ENCODE results near the gene PPP1R12A. TPM values are rescaled to one million over a fixed set of nuclear protein-coding genes. Genes with fewer than 3 reads are reported as not detected.

The PPP1R12A gene
- total RNA-seq, 1 experiment from 2014 or later: 52.0 TPM

DNA sequence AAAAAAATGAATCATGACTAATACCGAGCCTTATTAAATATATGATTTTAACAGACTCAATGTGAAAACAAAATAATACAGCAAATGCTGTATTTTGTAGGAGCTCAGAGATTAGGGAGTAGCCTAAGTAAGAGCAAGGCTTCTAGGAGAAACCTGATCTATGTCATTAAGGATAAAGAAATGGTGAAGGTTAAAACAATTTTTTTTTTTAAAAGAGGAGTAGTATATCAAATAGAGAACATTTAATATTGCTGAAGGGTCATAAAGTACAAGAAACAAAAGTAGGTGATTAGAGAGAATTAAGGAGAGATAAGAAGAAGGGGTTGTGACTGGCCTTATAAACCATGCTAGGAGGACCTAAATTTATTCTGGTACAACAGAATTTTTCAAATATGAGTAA lies 39.1 kb downstream of the PPP1R12A start:
- H3K4me1 ChIP-seq (ENCODE audit: control insufficient read depth in 1 of 2, insufficient read depth in 2 of 2, low read length in 2 of 2): peaks cover 0 to 10% of the 10 kb centered on the region in 2 experiments; a peak in 1 of 4 replicates
- no peaks in the 10 kb centered on the region for H3K36me3 ChIP-seq (ENCODE audit: control insufficient read depth in 1 of 2, insufficient read depth in 2 of 2, low read length in 2 of 2)
- H3K9ac ChIP-seq (ENCODE audit: low read length): no peak overlapping the region
- DNase-seq (ENCODE audit: low read depth, low spot score) (no peak), ATAC-seq (no peak)
- no peak overlapping the region for H2AFZ ChIP-seq (ENCODE audit: low read depth, low read length, poor library complexity, severe bottlenecking)
- ChIA-PET POLR2A (no interaction called here), CTCF (no interaction called here), RAD21 (ENCODE audit: low non-redundant PET in 1 of 2, low total read pairs in 2 of 2, uncharacterized antibody in 2 of 2, unreplicated experiment in 2 of 2) (no interaction called here)
- H3K4me3 ChIP-seq (replicated peaks in 1 of 2; ENCODE audit: low read depth in 1 of 2, low read length in 2 of 2): no peak overlapping the region
- H3K79me2 ChIP-seq (ENCODE audit: insufficient read depth, low read length): peaks cover 74% of the 10 kb centered on the region
- no TSS peak for BruUV-seq (replicated peaks)
- no peak overlapping the region for H3K4me2 ChIP-seq (ENCODE audit: low read length)
- H3K27me3 ChIP-seq (ENCODE audit: insufficient read depth, low read length): no peaks in the 10 kb centered on the region
- H3K9me3 ChIP-seq (ENCODE audit: control insufficient read depth in 1 of 2, insufficient read depth in 1 of 2, low read depth in 1 of 2, low read length in 2 of 2): no peaks in the 10 kb centered on the region
- H3K9me2 ChIP-seq (ENCODE audit: insufficient read depth): no peaks in the 10 kb centered on the region
- H3K27ac ChIP-seq (ENCODE audit: low read depth, low read length): no peak overlapping the region
- intact Hi-C loops (cut with micrococcal nuclease): no loop called here
- TF ChIP-seq, protein P1, sequence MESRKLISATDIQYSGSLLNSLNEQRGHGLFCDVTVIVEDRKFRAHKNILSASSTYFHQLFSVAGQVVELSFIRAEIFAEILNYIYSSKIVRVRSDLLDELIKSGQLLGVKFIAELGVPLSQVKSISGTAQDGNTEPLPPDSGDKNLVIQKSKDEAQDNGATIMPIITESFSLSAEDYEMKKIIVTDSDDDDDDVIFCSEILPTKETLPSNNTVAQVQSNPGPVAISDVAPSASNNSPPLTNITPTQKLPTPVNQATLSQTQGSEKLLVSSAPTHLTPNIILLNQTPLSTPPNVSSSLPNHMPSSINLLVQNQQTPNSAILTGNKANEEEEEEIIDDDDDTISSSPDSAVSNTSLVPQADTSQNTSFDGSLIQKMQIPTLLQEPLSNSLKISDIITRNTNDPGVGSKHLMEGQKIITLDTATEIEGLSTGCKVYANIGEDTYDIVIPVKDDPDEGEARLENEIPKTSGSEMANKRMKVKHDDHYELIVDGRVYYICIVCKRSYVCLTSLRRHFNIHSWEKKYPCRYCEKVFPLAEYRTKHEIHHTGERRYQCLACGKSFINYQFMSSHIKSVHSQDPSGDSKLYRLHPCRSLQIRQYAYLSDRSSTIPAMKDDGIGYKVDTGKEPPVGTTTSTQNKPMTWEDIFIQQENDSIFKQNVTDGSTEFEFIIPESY (IDR thresholded peaks at IDR 0.05; ENCODE audit: extremely low read depth, insufficient replicate concordance, low read length): no peak
- TF ChIP-seq TCF7L2 (IDR thresholded peaks at IDR 0.05; ENCODE audit: borderline replicate concordance, extremely low read depth, insufficient read depth, insufficient read length) (no peak), YY1 (IDR thresholded peaks at IDR 0.05; ENCODE audit: extremely low read depth, insufficient replicate concordance, low read depth, low read length) (no peak)
- no peaks in the 10 kb centered on the region for H4K20me1 ChIP-seq (ENCODE audit: insufficient read depth)

DNA sequence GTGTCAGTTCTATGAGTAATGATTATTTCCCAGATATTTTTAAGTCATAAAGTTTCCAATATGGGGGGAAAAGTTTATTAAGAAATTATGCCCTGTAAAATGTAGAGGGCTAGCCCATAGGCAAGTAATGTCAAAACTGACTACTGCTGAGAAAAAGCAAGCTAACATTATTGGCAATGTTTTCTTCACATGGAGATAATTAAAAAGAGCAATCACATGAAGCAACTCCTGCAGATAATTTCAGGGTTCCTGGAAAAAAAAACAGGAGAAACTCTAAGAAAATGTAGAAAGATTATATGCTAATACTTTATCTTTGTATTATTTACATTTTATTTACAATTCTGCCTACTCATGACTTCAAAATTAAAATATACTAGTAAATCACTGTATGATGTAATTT lies 39.8 kb downstream of the PPP1R12A start:
- no peaks in the 10 kb centered on the region for H3K9me2 ChIP-seq (ENCODE audit: insufficient read depth)
- peaks cover 0 to 10% of the 10 kb centered on the region in 2 experiments; a peak in 1 of 4 replicates for H3K4me1 ChIP-seq (ENCODE audit: control insufficient read depth in 1 of 2, insufficient read depth in 2 of 2, low read length in 2 of 2)
- DNase-seq (ENCODE audit: low read depth, low spot score) (no peak), ATAC-seq (no peak)
- no peak overlapping the region for H3K9ac ChIP-seq (ENCODE audit: low read length)
- BruUV-seq (replicated peaks): no TSS peak
- intact Hi-C loops (cut with micrococcal nuclease): no loop called here
- H3K9me3 ChIP-seq (ENCODE audit: control insufficient read depth in 1 of 2, insufficient read depth in 1 of 2, low read depth in 1 of 2, low read length in 2 of 2): no peaks in the 10 kb centered on the region
- H3K27me3 ChIP-seq (ENCODE audit: insufficient read depth, low read length): no peaks in the 10 kb centered on the region
- H4K20me1 ChIP-seq (ENCODE audit: insufficient read depth): no peaks in the 10 kb centered on the region
- RAD21 ChIA-PET (ENCODE audit: low non-redundant PET in 1 of 2, low total read pairs in 2 of 2, uncharacterized antibody in 2 of 2, unreplicated experiment in 2 of 2): no interaction called here
- H3K27ac ChIP-seq (ENCODE audit: low read depth, low read length): no peak overlapping the region
- peaks cover 72% of the 10 kb centered on the region for H3K79me2 ChIP-seq (ENCODE audit: insufficient read depth, low read length)
- CTCF ChIA-PET: no interaction called here
- TF ChIP-seq, protein P1 (IDR thresholded peaks at IDR 0.05; ENCODE audit: extremely low read depth, insufficient replicate concordance, low read length): no peak
- no peak for TF ChIP-seq EGR1 (IDR thresholded peaks at IDR 0.05; ENCODE audit: low read depth)
- no peak for TF ChIP-seq TCF7L2 (IDR thresholded peaks at IDR 0.05; ENCODE audit: borderline replicate concordance, extremely low read depth, insufficient read depth, insufficient read length)
- no peak for TF ChIP-seq ATF3 (IDR thresholded peaks at IDR 0.05)
- TF ChIP-seq ELF1 (IDR thresholded peaks at IDR 0.05; ENCODE audit: borderline replicate concordance, low read depth): no peak
- TF ChIP-seq CEBPB (IDR thresholded peaks at IDR 0.05; ENCODE audit: low read depth): no peak
- no peak for TF ChIP-seq POLR2AphosphoS5 (IDR thresholded peaks at IDR 0.05; ENCODE audit: low read depth, low read length)
- no peak for TF ChIP-seq YY1 (IDR thresholded peaks at IDR 0.05; ENCODE audit: extremely low read depth, insufficient replicate concordance, low read depth, low read length)
- no peak for TF ChIP-seq SIN3A (IDR thresholded peaks at IDR 0.05; ENCODE audit: low read depth)
- TF ChIP-seq, protein P2, sequence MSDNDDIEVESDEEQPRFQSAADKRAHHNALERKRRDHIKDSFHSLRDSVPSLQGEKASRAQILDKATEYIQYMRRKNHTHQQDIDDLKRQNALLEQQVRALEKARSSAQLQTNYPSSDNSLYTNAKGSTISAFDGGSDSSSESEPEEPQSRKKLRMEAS (IDR thresholded peaks at IDR 0.05): no peak
- TF ChIP-seq RAD21 (IDR thresholded peaks at IDR 0.05; ENCODE audit: low read depth): no peak
- no peak for TF ChIP-seq SRF (IDR thresholded peaks at IDR 0.05; ENCODE audit: low read depth)
- no peak for TF ChIP-seq EZH2 (IDR thresholded peaks at IDR 0.05)
- no peak for TF ChIP-seq POLR2A (IDR thresholded peaks at IDR 0.05; ENCODE audit: borderline replicate concordance, extremely low read depth, insufficient read depth, insufficient read length)
- no peak for TF ChIP-seq CBX3 (IDR thresholded peaks at IDR 0.05; ENCODE audit: low read depth)
- TF ChIP-seq ZNF274 (IDR thresholded peaks at IDR 0.05; ENCODE audit: low read depth, low read length): no peak
- H3K4me3 ChIP-seq (replicated peaks in 1 of 2; ENCODE audit: low read depth in 1 of 2, low read length in 2 of 2): no peak overlapping the region
- H3K36me3 ChIP-seq (ENCODE audit: control insufficient read depth in 1 of 2, insufficient read depth in 2 of 2, low read length in 2 of 2): no peaks in the 10 kb centered on the region
- no peak overlapping the region for H2AFZ ChIP-seq (ENCODE audit: low read depth, low read length, poor library complexity, severe bottlenecking)
- POLR2A ChIA-PET: no interaction called here
- H3K4me2 ChIP-seq (ENCODE audit: low read length): no peak overlapping the region
